HG02870 (cell line): ENCODE data around the gene CCDC9B.
A peak's percentile ranks its signal among the peaks of the same experiment; 100 is the strongest.

Experiments used
- ATAC-seq: cut with Tn5 transposase; IDR thresholded peaks from one replicate; pipeline ENCODE4 v1.9.1; 2021; ENCODE audit warnings: mild to moderate bottlenecking, moderate library complexity; ENCODE audit not compliant: unreplicated experiment

The CCDC9B gene

GRCh38 chr15:40340740-40341400 is at the start of gene CCDC9B:
CCDC9B (minus strand) TSS chr15:40340939; CDS start chr15:40340819, 120 bp downstream.
- no peak for ATAC-seq

- ATAC-seq = no peak
Observed at GRCh38 chr15:40389824-40390595, 49.3 kb upstream of the CCDC9B start.

GRCh38 chr15:40388941-40389823 is 48.4 kb upstream of the CCDC9B start:
- ATAC-seq = no peak

- ATAC-seq = no peak
Observed at GRCh38 chr15:40386480-40386879, 45.7 kb upstream of the CCDC9B start.

- ATAC-seq = peak; percentile 98
Observed at GRCh38 chr15:40382580-40383456, 42.1 kb upstream of the CCDC9B start, which contains the start of gene KNSTRN. KNSTRN (plus strand) TSS chr15:40382721; CDS start chr15:40382836, 115 bp downstream.

- ATAC-seq = no peak
Observed at GRCh38 chr15:40381818-40382529, 41.2 kb upstream of the CCDC9B start.

GRCh38 chr15:40380636-40381035 is 39.9 kb upstream of the CCDC9B start:
- no peak for ATAC-seq

- no peak for ATAC-seq
Observed at GRCh38 chr15:40379853-40380252, 39.1 kb upstream of the CCDC9B start.

- ATAC-seq = no peak
Observed at GRCh38 chr15:40379374-40379773, 38.6 kb upstream of the CCDC9B start.

- no peak for ATAC-seq
Observed at GRCh38 chr15:40377606-40378005, 36.9 kb upstream of the CCDC9B start.

- ATAC-seq = no peak
Observed at GRCh38 chr15:40372981-40373380, 32.2 kb upstream of the CCDC9B start.

GRCh38 chr15:40369971-40370370 is 29.2 kb upstream of the CCDC9B start:
- ATAC-seq = no peak

GRCh38 chr15:40369474-40369869 is 28.7 kb upstream of the CCDC9B start:
- ATAC-seq = no peak

GRCh38 chr15:40368719-40369473 is 28.2 kb upstream of the CCDC9B start:
- no peak for ATAC-seq

- peak; percentile 72 for ATAC-seq
Observed at GRCh38 chr15:40367686-40368611, 27.2 kb upstream of the CCDC9B start.

- ATAC-seq = no peak
Observed at GRCh38 chr15:40367371-40367685, 26.6 kb upstream of the CCDC9B start.

- ATAC-seq = no peak
Observed at GRCh38 chr15:40366457-40367370, 26.0 kb upstream of the CCDC9B start.
